ENCODE results near the gene WSCD1.

The WSCD1 gene

DNA sequence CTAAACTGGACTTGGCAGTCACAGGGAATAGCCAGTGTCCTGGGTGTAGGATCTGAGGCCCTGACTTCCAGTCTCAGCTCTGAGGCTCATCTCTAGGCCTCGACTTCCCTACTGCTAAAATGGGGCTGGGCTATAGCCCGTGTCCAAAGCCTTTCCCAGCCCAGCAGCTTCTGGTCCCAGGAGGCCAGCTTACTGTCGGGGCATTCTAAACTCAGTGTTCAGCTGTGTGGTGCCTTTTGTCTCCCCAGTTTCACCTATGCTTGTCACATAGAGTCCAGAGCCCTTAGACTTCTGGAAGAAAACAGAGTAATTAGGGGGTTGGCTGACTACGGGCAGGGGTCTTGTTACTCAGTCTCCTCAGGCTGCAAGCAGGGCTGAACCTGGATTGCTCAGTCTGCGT, 94.8 kb downstream of the WSCD1 start:
- DNase-seq: no peak
- no peak overlapping the region for H3K4me3 Mint-ChIP-seq
- no peak for ATAC-seq (replicated peaks)
- peaks cover 25 to 75% of the 10 kb centered on the region in 2 donors for H3K27me3 Mint-ChIP-seq
- H3K27ac Mint-ChIP-seq: no peak overlapping the region
- H3K36me3 Mint-ChIP-seq (ENCODE audit: insufficient read depth): no peaks in the 10 kb centered on the region
- peaks cover 0 to 4% of the 10 kb centered on the region in 2 donors for H3K9me3 Mint-ChIP-seq
- H3K4me1 Mint-ChIP-seq (ENCODE audit: low read depth in 2 of 2): no peaks in the 10 kb centered on the region

DNA sequence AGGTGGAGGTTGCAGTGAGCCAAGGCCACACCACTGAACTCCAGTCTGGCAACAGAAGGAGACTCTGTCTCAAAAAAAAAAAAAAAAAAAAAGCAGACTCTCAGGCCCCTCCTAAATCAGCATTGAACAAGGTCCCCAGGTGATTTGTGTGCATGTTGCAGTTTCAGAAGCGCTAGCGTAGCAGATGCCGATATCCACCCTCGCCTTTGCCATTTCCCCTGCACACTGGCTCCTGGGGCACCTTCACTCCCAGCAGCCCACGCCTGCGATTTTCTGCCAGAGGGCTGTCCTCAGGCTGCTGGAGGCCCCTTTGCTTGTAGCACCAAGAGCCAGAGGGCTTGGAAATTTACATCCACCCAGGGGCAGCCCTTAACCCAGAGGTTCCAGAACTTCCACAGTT, 95.6 kb downstream of the WSCD1 start:
- no peak for DNase-seq
- no peak for ATAC-seq (replicated peaks)
- no peak overlapping the region for H3K4me3 Mint-ChIP-seq
- H3K4me1 Mint-ChIP-seq (ENCODE audit: low read depth in 2 of 2): no peaks in the 10 kb centered on the region
- H3K27ac Mint-ChIP-seq: no peak overlapping the region
- H3K9me3 Mint-ChIP-seq: peaks cover 0 to 12% of the 10 kb centered on the region in 2 donors
- H3K36me3 Mint-ChIP-seq (ENCODE audit: insufficient read depth): no peaks in the 10 kb centered on the region
- peaks cover 27 to 77% of the 10 kb centered on the region in 2 donors for H3K27me3 Mint-ChIP-seq

DNA sequence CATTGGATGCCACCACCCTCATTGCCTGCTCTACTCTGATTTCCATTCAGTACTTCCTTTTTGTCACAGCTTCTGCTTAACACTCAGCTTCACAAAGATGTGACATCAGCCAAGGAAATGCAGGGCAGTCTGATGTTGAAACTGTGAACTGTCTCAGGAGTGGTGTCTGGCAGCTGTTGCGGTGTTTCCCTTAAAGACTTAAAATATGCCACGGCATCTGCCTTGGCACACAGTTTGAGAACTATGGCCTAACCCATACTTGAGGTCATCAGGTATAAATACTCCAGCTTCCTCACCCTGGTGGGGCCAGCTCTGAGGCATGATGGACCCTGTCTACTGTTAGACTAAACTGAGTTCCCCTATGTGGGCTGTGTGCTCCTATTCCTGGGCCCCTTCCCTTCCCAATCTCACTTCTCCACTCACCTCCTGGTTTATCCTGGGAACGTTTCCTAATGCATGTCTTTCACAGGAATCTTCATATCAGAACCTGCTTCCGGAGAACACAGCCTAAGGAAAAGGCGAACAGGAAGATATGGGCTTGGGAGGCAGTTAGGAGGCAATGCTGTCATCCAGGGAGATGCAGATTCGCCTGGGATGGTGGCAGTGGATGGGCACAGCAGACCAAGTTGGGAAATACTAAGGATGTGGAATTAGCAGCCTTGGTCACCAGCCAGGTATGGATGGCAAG, 96.5 kb downstream of the WSCD1 start:
- Mint-ChIP-seq H3K4me1 (ENCODE audit: low read depth in 2 of 2) (no peaks in the 10 kb centered on the region), H3K27ac (no peak overlapping the region), H3K27me3 (peaks cover 33 to 85% of the 10 kb centered on the region in 2 donors), H3K4me3 (no peak overlapping the region), H3K36me3 (ENCODE audit: insufficient read depth) (peaks cover 3% of the 10 kb centered on the region), H3K9me3 (peaks cover 0 to 13% of the 10 kb centered on the region in 2 donors)
- no peak for ATAC-seq (replicated peaks)
- no peak for DNase-seq

DNA sequence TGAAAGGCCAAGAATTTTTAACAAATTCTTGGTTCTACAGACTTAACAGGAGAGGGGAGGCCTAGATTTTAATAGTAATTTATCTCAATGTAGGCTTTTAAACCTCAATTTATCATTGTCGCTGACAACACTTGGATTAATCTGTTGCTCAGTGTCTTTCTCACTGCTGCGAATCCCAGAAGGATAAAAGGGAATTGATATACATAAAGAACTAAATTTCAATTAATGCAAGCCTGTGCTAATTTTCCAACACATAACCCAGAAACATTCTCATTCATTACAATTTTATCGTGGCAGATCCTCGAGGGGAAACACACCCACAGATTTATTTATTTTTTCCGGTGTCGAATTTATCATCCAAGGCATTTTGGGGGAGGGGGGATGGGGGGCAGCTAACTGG, 98.1 kb downstream of the WSCD1 start:
- peaks cover 3% of the 10 kb centered on the region for H3K36me3 Mint-ChIP-seq (ENCODE audit: insufficient read depth)

DNA sequence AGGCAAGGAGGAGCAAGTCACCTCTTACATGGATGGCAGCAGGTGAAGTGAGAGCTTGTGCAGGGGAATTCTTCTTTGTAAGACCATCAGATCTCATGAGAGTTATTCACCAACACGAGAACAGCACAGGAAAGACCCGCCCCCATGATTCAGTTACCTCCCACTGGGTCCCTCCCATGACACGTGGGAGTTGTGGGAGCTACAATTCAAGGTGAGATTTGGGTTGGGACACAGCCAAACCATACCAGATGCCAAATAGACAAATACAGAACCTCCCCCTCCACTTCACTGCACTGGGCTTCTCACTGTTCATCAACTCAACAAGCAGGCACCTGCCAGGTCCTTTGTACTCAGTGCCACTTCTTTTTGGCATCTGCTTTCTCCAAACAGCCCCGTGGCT, 100.2 kb downstream of the WSCD1 start:
- no peak overlapping the region for H3K4me3 Mint-ChIP-seq
- H3K27me3 Mint-ChIP-seq: peaks cover 39 to 84% of the 10 kb centered on the region in 2 donors
- H3K27ac Mint-ChIP-seq: no peak overlapping the region

More for the DNA sequence above, 98.1 kb downstream of the WSCD1 start:
- no peaks in the 10 kb centered on the region for H3K4me1 Mint-ChIP-seq (ENCODE audit: low read depth in 2 of 2)
- peaks cover 0 to 13% of the 10 kb centered on the region in 2 donors for H3K9me3 Mint-ChIP-seq
- DNase-seq (no peak), ATAC-seq (replicated peaks) (no peak)
- no peak overlapping the region for H3K4me3 Mint-ChIP-seq
- H3K27ac Mint-ChIP-seq: no peak overlapping the region
- H3K27me3 Mint-ChIP-seq: peaks cover 33 to 86% of the 10 kb centered on the region in 2 donors

DNA sequence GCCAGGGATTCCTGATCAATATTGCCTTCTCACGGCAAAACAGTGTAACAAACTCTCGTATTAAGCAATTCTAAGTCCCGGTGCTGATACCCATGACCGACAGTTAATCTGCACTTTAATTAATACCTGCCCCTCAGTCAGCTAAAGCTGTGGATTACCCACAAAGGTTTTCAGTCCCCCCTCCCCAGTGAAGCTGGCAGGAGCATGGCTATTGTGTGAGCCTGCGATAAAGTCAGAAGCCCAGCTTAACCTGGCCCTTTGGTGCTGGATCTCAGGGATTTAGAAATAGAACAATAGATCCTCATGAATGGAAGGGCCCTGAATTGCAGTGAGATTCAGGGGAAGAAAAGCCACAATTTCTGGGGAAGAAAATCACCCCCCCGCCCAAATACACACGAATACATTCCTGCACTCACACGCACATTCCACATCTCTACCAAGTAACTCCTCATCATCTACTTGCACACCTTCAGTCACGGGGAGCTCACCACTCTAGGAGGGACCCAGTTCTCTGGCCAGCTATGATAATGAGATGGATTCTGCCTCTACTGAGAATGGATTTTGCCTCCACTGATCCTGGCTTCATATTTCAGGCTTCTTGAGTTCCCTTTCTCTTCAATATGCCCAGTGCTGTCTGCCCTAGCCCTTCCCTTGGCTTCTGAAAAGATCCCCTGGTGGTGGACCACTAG, 102.6 kb downstream of the WSCD1 start:
- H3K27ac Mint-ChIP-seq: no peak overlapping the region
- ATAC-seq (replicated peaks): no peak
- DNase-seq: no peak
- no peaks in the 10 kb centered on the region for H3K4me1 Mint-ChIP-seq (ENCODE audit: low read depth in 2 of 2)
- H3K4me3 Mint-ChIP-seq: no peak overlapping the region
- peaks cover 0 to 13% of the 10 kb centered on the region in 2 donors for H3K9me3 Mint-ChIP-seq
- peaks cover 44 to 90% of the 10 kb centered on the region in 2 donors for H3K27me3 Mint-ChIP-seq
- peaks cover 3% of the 10 kb centered on the region for H3K36me3 Mint-ChIP-seq (ENCODE audit: insufficient read depth)

More for the DNA sequence above, 100.2 kb downstream of the WSCD1 start:
- no peaks in the 10 kb centered on the region for H3K4me1 Mint-ChIP-seq (ENCODE audit: low read depth in 2 of 2)
- peaks cover 3% of the 10 kb centered on the region for H3K36me3 Mint-ChIP-seq (ENCODE audit: insufficient read depth)
- ATAC-seq (replicated peaks): no peak
- peaks cover 0 to 13% of the 10 kb centered on the region in 2 donors for H3K9me3 Mint-ChIP-seq
- DNase-seq: no peak

DNA sequence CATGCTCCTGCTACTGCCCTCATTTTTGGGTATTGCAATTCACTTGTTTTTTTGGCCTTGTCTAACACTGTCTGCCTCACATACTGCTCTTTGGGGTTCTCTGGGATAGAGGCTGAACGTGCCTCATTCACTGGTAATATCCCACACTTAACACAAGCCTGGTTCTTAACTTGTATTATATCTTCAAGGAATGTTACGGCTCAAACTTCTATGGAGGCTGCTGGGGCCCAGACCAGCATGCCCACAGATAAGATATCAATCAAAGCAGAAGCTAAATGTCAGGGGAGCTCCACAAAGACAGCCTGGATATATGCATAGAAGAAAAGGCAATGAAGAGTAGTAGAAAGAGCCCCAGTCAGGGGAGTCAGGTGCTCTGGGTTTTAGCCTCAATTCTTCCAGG, 103.5 kb downstream of the WSCD1 start:
- no peak overlapping the region for H3K27ac Mint-ChIP-seq

More for the DNA sequence above, 103.5 kb downstream of the WSCD1 start:
- peaks cover 3% of the 10 kb centered on the region for H3K36me3 Mint-ChIP-seq (ENCODE audit: insufficient read depth)
- H3K27me3 Mint-ChIP-seq: peaks cover 44 to 92% of the 10 kb centered on the region in 2 donors
- no peak overlapping the region for H3K4me3 Mint-ChIP-seq
- peaks cover 0 to 13% of the 10 kb centered on the region in 2 donors for H3K9me3 Mint-ChIP-seq
- no peak for ATAC-seq (replicated peaks)
- DNase-seq: no peak
- no peaks in the 10 kb centered on the region for H3K4me1 Mint-ChIP-seq (ENCODE audit: low read depth in 2 of 2)

Measured in effector memory CD8-positive, alpha-beta T cell (primary cell).